ENCODE results near the gene LAMC2.

The LAMC2 gene

DNA sequence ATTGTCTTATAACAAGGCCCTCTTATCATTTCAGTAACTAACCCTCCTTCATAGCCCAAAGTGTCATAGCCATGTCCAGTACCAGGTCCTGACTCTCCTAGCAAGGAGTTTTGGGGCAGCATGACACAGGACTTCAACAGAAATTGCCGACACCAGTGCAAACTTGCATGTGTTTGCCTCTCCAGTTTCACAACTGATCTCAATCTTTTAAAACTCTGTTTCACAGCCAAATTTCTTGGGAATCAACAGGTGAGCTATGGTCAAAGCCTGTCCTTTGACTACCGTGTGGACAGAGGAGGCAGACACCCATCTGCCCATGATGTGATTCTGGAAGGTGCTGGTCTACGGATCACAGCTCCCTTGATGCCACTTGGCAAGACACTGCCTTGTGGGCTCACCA, 36.8 kb downstream of the LAMC2 start:
- Histone ChIP-seq H3K27ac (ENCODE audit: low read depth, low read length) (no peak overlapping the region), H2AFZ (ENCODE audit: low read length, unreplicated experiment) (no peak overlapping the region), H3K36me3 (ENCODE audit: insufficient read depth, low read length) (no peaks in the 10 kb centered on the region), H3K27me3 (ENCODE audit: insufficient read depth, low read length) (no peaks in the 10 kb centered on the region), H3K79me2 (ENCODE audit: control insufficient read depth, insufficient read depth, low read length, unreplicated experiment) (no peaks in the 10 kb centered on the region), H3K4me1 (ENCODE audit: control insufficient read depth, insufficient read depth, low read length, unreplicated experiment) (peaks cover 2% of the 10 kb centered on the region), H3K4me3 (ENCODE audit: low read depth, low read length) (no peak overlapping the region)

GRCh38 chr1:183223467-183223866, 37.4 kb downstream of the LAMC2 start:
- no peaks in the 10 kb centered on the region for H3K79me2 ChIP-seq (ENCODE audit: control insufficient read depth, insufficient read depth, low read length, unreplicated experiment)
- no peaks in the 10 kb centered on the region for H3K36me3 ChIP-seq (ENCODE audit: insufficient read depth, low read length)
- H3K27me3 ChIP-seq (ENCODE audit: insufficient read depth, low read length), result no peaks in the 10 kb centered on the region
- no peak overlapping the region for H3K27ac ChIP-seq (ENCODE audit: low read depth, low read length)
- no peak overlapping the region for H2AFZ ChIP-seq (ENCODE audit: low read length, unreplicated experiment)
- peaks cover 2% of the 10 kb centered on the region for H3K4me1 ChIP-seq (ENCODE audit: control insufficient read depth, insufficient read depth, low read length, unreplicated experiment)
- no peak overlapping the region for H3K4me3 ChIP-seq (ENCODE audit: low read depth, low read length)

DNA sequence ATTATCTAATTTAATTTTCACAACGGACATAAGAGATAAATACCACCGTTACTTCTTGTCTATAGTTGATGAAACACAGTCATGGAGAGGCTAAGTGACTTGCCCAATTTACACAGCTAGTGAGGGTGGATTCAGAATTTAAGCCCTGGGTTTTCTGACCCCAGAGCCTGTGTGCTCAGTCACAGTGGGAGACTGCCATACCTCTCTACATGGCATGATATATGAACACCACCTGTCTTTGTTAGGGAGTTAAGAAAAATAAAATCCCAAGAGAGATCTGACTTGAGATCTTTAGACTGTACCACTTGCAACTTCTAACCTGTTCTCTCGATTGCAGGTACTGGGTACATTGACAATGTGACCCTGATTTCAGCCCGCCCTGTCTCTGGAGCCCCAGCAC, 40.3 kb downstream of the LAMC2 start:
- peaks cover 2% of the 10 kb centered on the region for H3K4me1 ChIP-seq (ENCODE audit: control insufficient read depth, insufficient read depth, low read length, unreplicated experiment)
- H2AFZ ChIP-seq (ENCODE audit: low read length, unreplicated experiment), result no peak overlapping the region
- H3K27me3 ChIP-seq (ENCODE audit: insufficient read depth, low read length), result no peaks in the 10 kb centered on the region
- no peak overlapping the region for H3K4me3 ChIP-seq (ENCODE audit: low read depth, low read length)
- no peaks in the 10 kb centered on the region for H3K36me3 ChIP-seq (ENCODE audit: insufficient read depth, low read length)
- no peaks in the 10 kb centered on the region for H3K79me2 ChIP-seq (ENCODE audit: control insufficient read depth, insufficient read depth, low read length, unreplicated experiment)
- H3K27ac ChIP-seq (ENCODE audit: low read depth, low read length), result no peak overlapping the region

GRCh38 chr1:183226963-183227362, 40.9 kb downstream of the LAMC2 start:
- Histone ChIP-seq H3K4me3 (ENCODE audit: low read depth, low read length) (no peak overlapping the region), H3K79me2 (ENCODE audit: control insufficient read depth, insufficient read depth, low read length, unreplicated experiment) (no peaks in the 10 kb centered on the region), H3K27me3 (ENCODE audit: insufficient read depth, low read length) (no peaks in the 10 kb centered on the region), H3K27ac (ENCODE audit: low read depth, low read length) (no peak overlapping the region), H3K4me1 (ENCODE audit: control insufficient read depth, insufficient read depth, low read length, unreplicated experiment) (peaks cover 2% of the 10 kb centered on the region), H2AFZ (ENCODE audit: low read length, unreplicated experiment) (no peak overlapping the region), H3K36me3 (ENCODE audit: insufficient read depth, low read length) (no peaks in the 10 kb centered on the region)

DNA sequence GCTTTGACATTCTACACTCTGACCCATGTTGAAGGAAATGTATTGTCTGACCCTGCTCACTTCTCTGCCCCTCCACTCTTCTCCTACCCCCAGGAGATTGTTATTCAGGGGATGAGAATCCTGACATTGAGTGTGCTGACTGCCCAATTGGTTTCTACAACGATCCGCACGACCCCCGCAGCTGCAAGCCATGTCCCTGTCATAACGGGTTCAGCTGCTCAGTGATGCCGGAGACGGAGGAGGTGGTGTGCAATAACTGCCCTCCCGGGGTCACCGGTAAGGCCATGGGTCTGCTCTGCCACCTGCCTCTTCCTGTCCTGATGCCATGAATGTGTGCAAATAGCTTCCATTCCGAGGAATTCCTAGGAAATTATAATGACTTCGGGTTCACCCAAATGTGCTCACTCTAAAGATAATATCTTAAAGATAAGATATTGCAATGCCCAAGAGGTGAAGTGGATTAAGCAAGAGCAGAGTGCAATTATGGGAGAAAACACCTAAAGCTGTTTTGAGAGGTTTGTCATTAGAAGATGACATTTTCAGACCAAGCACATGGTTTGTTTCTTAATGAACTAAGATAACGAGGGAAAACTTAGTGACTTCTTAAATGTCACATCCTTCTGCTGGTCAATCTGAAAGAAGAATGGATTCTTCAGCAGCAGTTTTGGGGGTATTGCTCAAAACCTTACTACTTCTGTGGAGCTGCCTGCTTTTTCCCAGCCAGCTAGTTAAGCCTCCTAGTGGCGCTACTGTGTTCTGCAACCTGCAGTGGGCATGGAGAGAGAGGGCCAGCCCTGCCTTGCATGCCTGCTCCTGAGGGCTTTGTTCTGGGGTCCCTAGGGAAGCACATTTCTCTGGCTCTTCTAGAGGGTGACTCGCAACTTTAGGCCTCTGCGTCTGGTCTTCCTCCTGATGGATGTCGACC, 41.6 kb downstream of the LAMC2 start:
- Histone ChIP-seq H3K4me1 (ENCODE audit: control insufficient read depth, insufficient read depth, low read length, unreplicated experiment) (peaks cover 3% of the 10 kb centered on the region), H3K27ac (ENCODE audit: low read depth, low read length) (no peak overlapping the region), H3K4me3 (ENCODE audit: low read depth, low read length) (no peak overlapping the region), H3K79me2 (ENCODE audit: control insufficient read depth, insufficient read depth, low read length, unreplicated experiment) (no peaks in the 10 kb centered on the region), H3K27me3 (ENCODE audit: insufficient read depth, low read length) (no peaks in the 10 kb centered on the region), H3K36me3 (ENCODE audit: insufficient read depth, low read length) (no peaks in the 10 kb centered on the region), H2AFZ (ENCODE audit: low read length, unreplicated experiment) (no peak overlapping the region)

DNA sequence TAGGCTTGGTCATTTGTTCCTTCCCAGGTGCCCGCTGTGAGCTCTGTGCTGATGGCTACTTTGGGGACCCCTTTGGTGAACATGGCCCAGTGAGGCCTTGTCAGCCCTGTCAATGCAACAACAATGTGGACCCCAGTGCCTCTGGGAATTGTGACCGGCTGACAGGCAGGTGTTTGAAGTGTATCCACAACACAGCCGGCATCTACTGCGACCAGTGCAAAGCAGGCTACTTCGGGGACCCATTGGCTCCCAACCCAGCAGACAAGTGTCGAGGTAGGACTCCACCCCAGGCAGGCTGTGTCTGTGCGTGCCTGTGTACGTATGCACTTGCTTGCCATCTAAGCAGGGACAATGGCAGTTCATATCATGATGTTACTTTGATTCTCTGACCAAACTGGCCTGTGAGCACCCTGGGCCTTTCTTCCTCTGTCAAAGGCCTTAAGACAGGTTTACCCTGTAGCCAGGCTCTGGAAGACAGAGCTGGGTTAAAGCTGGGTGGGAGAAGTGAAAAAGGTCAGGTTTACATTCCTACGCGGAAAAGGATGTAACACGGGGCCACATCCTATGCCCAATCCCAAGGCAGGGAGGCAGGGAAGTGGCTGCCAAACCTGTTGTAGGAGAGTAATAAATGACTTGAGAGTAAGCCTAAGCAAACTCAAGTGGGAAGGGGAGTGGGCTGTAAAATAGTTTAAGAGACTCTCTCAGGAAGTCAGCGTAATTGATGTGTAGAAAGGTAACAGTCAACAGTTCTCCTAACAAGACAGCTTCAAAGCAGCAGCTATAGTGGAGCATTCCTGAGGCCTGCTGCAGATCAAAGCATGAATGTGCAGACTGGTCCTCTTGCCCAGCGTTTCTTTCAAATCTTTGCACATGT, 42.5 kb downstream of the LAMC2 start:
- Histone ChIP-seq H3K4me3 (ENCODE audit: low read depth, low read length) (no peak overlapping the region), H3K79me2 (ENCODE audit: control insufficient read depth, insufficient read depth, low read length, unreplicated experiment) (no peaks in the 10 kb centered on the region), H3K36me3 (ENCODE audit: insufficient read depth, low read length) (no peaks in the 10 kb centered on the region), H2AFZ (ENCODE audit: low read length, unreplicated experiment) (no peak overlapping the region), H3K27ac (ENCODE audit: low read depth, low read length) (no peak overlapping the region), H3K4me1 (ENCODE audit: control insufficient read depth, insufficient read depth, low read length, unreplicated experiment) (peaks cover 10% of the 10 kb centered on the region), H3K27me3 (ENCODE audit: insufficient read depth, low read length) (no peaks in the 10 kb centered on the region)

DNA sequence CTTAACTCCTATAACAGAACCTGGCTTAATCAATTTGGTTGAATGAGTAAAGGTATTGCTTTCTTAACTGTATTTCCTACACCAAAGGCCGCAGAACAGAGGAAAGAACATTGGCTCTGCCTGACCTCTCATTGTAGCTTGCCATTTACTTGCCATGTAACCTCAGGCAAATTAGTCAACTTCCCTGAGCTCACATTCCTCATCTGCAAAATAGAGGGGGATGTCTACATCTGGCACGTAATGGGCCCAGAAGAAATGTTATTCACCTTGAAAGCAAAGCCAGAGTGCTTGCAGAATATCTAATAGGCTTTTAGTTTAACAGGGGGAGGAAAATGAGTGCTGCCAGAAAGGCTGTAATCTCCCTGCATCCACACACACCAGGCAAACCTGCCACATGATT, 44.3 kb downstream of the LAMC2 start:
- H3K27me3 ChIP-seq (ENCODE audit: insufficient read depth, low read length), result no peaks in the 10 kb centered on the region
- no peak overlapping the region for H2AFZ ChIP-seq (ENCODE audit: low read length, unreplicated experiment)
- H3K4me1 ChIP-seq (ENCODE audit: control insufficient read depth, insufficient read depth, low read length, unreplicated experiment), result peaks cover 21% of the 10 kb centered on the region
- no peak overlapping the region for H3K27ac ChIP-seq (ENCODE audit: low read depth, low read length)
- H3K36me3 ChIP-seq (ENCODE audit: insufficient read depth, low read length), result no peaks in the 10 kb centered on the region
- no peak overlapping the region for H3K4me3 ChIP-seq (ENCODE audit: low read depth, low read length)
- no peaks in the 10 kb centered on the region for H3K79me2 ChIP-seq (ENCODE audit: control insufficient read depth, insufficient read depth, low read length, unreplicated experiment)

DNA sequence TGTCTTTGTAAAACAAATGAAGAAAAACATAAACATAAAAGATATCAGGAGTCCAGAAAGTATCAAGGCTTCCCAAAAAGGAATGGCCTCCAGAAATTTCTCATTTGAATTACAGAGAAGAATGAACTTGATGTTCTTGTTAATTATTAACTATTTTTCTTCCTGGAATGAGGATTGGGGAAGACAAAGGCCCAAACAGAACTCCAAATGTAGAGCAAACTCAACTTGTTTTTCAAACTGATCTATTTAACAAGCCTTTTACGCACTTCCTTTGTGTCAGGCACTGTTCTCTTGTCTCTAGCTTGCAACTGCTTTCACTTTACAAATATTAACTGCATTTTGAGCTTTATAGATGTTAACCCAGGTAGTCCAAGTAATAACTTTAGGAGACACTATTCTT, 45.5 kb downstream of the LAMC2 start:
- H3K27ac ChIP-seq (ENCODE audit: low read depth, low read length), result no peak overlapping the region
- H3K79me2 ChIP-seq (ENCODE audit: control insufficient read depth, insufficient read depth, low read length, unreplicated experiment), result no peaks in the 10 kb centered on the region
- H3K4me1 ChIP-seq (ENCODE audit: control insufficient read depth, insufficient read depth, low read length, unreplicated experiment), result peaks cover 26% of the 10 kb centered on the region
- no peaks in the 10 kb centered on the region for H3K36me3 ChIP-seq (ENCODE audit: insufficient read depth, low read length)
- peak overlapping the region; percentile 56 for H2AFZ ChIP-seq (ENCODE audit: low read length, unreplicated experiment)
- no peaks in the 10 kb centered on the region for H3K27me3 ChIP-seq (ENCODE audit: insufficient read depth, low read length)
- no peak overlapping the region for H3K4me3 ChIP-seq (ENCODE audit: low read depth, low read length)

GRCh38 chr1:183233113-183233512, 47.0 kb downstream of the LAMC2 start:
- H3K4me1 ChIP-seq (ENCODE audit: control insufficient read depth, insufficient read depth, low read length, unreplicated experiment), result peaks cover 39% of the 10 kb centered on the region
- no peak overlapping the region for H3K4me3 ChIP-seq (ENCODE audit: low read depth, low read length)
- peak overlapping the region; percentile 22 for H2AFZ ChIP-seq (ENCODE audit: low read length, unreplicated experiment)
- no peaks in the 10 kb centered on the region for H3K27me3 ChIP-seq (ENCODE audit: insufficient read depth, low read length)
- H3K36me3 ChIP-seq (ENCODE audit: insufficient read depth, low read length), result no peaks in the 10 kb centered on the region
- H3K79me2 ChIP-seq (ENCODE audit: control insufficient read depth, insufficient read depth, low read length, unreplicated experiment), result no peaks in the 10 kb centered on the region
- peak overlapping the region; percentile 11; the same call in 1 of the 2 replicates for H3K27ac ChIP-seq (ENCODE audit: low read depth, low read length)

DNA sequence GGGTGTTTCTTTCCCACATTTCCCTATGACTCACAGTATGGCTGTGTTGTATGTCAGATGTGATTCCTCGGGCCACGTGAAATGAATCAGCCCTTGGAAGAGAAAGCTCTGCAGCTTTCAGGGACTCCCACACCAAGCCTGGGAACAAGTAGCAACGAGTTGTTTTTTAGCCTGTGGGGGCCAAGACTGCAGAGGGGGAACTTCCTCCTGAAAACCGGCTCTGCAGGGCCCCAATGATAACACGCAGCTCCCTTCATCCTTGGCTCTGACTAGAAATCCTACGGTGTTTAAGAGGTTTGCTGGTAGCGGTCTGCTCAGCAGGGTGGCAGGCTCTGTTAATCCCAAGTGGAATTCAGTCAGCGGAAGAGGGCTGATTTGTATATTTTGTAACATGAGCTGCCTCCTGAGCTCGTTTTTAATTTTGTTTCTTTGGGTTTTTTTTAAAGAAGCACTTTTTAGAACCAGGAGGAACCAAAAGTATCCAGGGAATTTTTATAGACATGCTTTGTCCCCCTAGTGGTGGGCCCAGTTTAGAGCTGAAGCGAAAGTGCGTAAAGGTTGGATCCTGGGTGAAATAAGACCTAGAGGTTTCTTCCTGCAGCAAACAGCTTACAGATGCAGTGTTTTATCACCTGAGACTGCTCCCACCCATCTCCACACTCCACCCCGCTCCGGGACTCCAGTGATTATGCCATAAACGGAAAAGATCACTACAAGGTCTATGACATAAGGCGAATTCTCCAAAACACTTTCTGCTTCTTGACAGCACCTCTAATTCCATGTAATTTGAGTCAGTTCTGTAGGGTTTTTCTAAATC, 48.8 kb downstream of the LAMC2 start:
- H3K36me3 ChIP-seq (ENCODE audit: insufficient read depth, low read length), result 0 out of 2 replicates have a peak, but pooled peaks cover 9% of the 10 kb centered on the region
- peaks cover 47% of the 10 kb centered on the region for H3K4me1 ChIP-seq (ENCODE audit: control insufficient read depth, insufficient read depth, low read length, unreplicated experiment)
- no peaks in the 10 kb centered on the region for H3K27me3 ChIP-seq (ENCODE audit: insufficient read depth, low read length)
- peak overlapping the region; percentile 74 for H3K4me3 ChIP-seq (ENCODE audit: low read depth, low read length)
- peak overlapping the region; percentile 98 for H3K27ac ChIP-seq (ENCODE audit: low read depth, low read length)
- peak overlapping the region; percentile 73 for H2AFZ ChIP-seq (ENCODE audit: low read length, unreplicated experiment)
- no peaks in the 10 kb centered on the region for H3K79me2 ChIP-seq (ENCODE audit: control insufficient read depth, insufficient read depth, low read length, unreplicated experiment)
